ENCODE measurements around the gene LILRB5.
A peak's percentile ranks its signal among the peaks of the same experiment; 100 is the strongest.
"Not testable (repeated sequence)": the region's sequence is repeated elsewhere in the genome, so short reads cannot be mapped to it uniquely, and the experiment has no call there.

LILRB5 gene

DNA sequence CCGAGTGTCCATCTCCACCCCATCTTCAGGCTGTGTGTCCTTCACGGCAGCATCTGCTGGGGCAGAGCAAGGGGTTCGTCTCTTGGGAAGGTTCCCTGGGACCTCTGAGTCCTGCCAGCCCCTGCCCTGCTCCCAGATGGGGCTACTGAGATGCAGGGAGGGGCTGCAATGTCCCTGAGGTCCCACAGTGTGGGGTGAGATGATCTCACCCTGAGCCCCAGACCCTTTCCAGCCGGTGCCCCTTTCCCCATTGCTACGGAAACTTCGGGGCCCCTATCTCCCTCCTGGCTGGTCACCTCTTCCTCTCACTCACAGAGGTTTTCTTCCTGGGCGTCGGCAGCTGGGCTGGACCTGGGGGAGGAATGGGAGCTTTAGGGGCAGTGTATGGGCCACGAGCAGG, 18.9 kb upstream of the LILRB5 start:
- no peak for DNase-seq

DNA sequence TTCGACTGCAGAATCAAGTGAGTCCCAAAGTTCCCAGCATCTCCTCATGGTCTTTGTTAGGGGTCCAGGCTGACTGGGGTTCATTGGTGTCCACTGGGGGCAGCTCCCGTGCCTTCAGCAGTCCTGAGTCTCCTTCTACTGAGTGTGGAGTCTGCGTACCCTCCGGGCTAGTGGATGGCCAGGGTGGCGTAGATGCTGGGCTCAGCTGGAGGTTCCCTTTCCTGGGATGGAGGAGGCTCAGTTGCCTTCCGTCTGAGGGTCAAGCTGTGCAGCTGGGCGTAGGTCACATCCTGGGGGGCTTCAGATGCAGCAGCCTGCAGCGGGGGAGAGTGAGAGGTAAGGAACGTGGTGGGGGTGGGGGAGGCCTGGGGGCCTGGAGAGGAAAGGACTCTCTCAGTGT, 17.4 kb upstream of the LILRB5 start:
- not testable (repeated sequence) for DNase-seq

DNA sequence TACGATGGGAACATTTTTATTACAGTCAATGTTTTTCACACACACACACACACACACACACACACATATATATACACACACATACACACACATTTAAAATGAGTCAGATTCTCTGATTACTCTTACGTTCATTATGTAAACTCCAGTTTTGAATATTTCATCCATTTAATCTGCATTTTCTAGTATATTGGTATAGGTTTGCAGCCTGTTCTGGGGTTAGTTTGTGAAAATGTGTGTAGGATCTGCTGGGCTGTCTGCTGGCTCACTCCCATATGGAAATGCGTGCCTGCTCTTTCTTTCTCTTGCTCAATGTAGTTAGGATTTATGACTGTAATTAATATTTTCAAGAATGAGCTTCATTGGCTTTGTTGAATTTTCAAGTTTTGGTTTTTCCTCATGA, 16.7 kb upstream of the LILRB5 start:
- peak in 1 of 3 donors; percentile 35 for DNase-seq

DNA sequence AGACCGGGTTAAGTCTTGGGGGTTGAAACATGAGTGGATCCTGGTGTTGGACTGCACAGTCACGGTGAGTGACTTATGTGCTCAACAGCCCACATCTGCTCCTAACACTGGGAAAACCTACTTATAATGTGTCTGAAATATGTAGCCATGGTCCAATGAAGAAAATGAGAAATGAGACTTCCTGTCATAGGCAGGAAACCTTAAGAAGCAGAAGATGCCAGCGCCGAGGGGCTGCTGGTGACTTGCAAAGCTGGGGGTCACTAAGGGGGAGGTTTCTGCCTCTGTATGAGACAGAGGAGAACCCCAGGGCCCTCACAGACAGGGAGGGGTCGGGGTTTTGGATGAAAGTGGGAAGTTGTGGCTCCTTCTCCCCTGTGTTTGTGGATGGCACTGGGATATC, 15.1 kb upstream of the LILRB5 start:
- peak; percentile 71 to 86 (median 76) for DNase-seq

DNA sequence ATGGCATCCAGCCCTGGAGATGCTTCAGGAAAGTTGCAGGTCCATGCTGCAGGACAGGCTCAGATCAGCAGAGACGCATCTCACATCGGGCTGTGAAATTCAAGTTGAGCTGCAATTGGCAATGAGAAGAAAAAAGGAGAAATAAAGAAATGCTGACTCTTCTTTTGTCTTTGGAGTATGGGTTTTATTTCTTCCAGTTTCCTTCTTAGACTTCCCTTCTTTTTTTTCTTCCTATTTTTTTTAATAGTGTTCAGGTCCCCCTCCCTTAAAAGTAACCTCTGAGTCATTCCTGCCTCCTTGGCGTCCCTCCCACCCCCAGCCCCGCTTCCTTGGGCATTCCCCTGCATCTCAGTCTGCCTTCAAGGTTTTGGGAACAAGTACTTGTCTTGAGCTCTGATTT, 14.5 kb upstream of the LILRB5 start:
- peak; percentile 91 to 95 (median 93) for DNase-seq

DNA sequence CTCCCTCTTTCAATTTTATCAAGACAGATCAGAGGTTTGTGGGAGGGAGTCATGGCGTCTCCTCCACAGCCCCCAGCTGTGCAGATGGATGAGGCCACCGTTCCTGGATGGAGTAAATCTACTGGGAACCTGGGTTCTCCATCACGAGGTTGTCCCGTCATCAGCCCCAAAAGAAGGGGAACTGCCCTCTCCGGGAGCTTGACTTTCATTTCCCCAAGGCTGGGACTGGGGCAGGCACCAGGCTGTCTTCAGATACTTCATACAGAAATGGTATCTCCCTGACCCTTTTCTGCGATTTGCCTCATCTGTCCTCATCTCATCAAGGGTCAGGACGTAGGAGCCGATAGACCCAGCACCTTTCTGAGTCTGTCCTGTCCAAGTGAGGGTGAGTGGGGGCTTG, 14.0 kb upstream of the LILRB5 start:
- peak; percentile 94 to 97 (median 95) for DNase-seq

DNA sequence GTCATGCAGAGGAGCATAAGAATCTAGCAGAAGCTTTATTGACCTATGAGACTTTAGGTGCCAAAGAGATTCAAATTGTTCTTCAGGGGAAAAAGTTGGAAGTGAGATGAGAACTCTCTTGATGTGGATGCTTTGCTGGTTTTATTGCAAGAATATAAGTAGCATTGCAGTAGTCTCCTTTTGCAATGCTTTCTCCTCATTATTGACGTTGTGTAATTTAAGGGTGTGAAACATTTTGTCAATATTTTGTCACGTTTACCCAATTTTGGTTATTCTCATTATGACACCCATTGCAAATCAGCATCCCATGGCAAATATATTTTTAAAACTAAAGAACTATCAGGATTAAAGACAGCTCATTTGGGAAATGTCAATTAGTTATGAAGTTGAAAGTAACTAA, 11.9 kb upstream of the LILRB5 start:
- peak in 1 of 3 donors; percentile 47 for DNase-seq

DNA sequence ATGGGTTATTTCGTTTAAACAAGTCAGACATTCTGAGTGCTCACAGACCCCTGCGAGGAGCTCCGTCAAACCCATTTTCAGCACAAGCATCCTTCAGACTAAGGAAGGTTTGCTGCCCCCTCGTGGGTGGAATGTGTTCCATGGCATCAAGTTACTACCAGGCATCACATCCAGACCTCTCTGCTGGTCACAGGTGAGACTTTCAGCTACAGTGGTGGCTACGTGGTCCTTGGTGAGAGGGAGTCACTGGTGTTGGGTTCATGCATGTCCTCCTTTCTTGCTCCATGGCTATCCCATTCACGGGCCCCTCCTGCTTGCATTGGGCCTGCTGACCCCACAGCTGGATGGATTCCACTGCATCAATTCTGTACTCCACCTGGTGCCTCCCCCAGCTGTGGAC, 9.1 kb upstream of the LILRB5 start:
- DNase-seq = peak; percentile 83 to 91 (median 87)

DNA sequence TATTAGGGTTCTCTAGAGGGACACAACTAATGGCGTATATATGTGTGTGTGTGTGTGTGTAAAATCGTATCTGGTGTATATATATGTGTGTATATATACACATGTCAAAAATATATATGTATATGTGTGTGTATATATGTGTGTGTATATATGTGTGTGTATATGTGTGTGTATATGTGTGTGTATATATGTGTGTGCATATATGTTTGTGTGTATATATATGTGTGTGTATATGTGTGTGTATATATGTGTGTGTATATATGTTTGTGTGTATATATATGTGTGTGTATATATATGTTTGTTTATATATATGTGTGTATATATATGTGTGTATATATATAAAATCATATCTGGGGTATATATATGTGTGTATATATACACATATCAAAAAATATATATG, 5.4 kb upstream of the LILRB5 start:
- no peak for DNase-seq

DNA sequence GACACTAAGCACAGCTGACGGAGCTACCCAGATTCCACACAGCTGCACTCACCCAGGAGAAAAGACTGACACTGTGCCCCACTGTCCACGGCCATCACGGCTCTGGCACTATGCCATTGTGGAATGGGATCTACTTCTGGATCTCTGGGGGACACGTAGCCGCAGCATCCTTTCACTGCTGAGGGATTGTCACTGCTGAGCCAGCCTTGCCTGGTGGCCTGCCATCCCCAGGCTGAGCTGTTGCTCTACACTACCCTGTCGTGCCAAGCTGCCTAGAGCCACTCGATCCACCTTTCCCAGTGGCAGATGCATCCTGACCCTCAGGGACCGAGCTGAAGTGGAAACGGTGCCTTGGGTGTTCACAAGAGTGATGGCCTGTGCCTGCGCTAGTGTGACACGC, 5.0 kb upstream of the LILRB5 start:
- DNase-seq = no peak

DNA sequence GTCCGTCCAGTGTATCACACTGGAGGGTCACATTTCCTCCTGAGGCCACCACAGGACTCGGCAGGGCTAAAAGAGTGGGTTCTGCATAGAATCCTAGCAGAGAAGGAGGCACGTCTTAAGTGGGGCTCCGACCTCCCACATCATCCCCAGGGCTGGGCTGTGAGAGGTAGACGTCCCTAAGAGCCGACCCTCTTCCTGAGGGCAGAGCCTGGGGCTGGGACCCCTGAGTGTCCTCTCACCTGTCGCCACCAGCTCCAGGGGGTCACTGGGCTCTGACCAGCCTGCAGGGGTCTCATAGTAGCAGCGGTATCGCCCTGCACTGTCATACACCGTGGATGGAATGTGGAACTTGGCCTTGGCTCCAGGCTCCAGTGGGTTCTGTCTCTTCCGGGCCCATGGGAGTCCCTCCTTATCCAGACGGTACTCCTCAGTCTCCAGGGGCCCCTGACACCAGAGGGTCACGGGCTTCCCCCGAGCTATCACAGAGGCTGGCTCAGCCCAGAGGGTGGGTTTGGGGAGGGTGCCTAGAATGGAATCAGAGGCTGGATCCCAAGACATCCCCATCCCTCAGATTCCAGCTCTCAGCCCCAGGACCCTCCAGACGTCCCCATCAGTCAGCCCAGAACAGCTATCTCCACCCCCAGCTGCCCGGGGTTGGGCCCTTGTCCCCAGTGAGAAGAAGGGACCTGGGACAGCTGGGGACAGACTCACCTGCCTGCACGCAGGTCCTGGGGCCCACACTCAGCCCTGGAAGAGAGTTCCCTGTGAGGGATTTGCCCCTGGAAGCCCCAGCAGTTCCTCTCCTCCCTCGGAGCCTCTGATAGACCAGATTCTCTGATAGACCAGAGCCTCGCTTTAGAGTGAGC, 590 bp downstream of the LILRB5 start:
- no peak for DNase-seq

DNA sequence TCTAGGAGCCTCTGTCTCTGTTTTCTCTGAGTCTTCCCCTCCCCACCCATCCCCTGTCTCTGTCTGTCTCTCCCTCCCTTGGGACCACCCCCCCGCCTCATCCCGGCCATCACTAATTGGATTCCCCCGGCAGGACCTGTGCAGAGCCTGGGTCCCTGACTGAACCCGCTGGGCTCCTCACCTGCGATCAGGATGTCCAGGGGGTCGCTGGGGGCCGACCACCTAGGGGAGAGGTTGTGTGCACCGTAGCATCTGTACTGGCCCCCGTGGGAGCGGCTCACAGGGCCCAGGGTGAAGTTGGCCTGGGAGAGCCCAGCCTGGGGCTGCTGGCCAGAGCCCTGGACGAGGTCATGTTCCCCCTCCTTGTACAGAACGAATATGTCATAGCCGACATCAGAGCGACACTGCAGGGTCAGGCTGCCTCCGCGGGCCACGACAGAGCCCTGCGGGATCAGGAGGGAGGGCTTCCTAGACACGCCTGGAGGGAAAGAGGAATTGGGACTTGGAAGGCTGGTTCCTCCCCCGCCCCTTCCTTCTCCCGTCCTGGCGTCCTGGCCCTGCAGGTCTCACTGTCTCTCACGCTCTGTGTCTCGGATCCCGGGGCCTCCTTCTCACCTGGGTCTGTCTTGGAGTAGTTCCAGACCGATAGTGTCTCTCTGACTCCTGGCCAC, 1.8 kb downstream of the LILRB5 start:
- peak in 2 of 3 donors; percentile 47 to 50 for DNase-seq

DNA sequence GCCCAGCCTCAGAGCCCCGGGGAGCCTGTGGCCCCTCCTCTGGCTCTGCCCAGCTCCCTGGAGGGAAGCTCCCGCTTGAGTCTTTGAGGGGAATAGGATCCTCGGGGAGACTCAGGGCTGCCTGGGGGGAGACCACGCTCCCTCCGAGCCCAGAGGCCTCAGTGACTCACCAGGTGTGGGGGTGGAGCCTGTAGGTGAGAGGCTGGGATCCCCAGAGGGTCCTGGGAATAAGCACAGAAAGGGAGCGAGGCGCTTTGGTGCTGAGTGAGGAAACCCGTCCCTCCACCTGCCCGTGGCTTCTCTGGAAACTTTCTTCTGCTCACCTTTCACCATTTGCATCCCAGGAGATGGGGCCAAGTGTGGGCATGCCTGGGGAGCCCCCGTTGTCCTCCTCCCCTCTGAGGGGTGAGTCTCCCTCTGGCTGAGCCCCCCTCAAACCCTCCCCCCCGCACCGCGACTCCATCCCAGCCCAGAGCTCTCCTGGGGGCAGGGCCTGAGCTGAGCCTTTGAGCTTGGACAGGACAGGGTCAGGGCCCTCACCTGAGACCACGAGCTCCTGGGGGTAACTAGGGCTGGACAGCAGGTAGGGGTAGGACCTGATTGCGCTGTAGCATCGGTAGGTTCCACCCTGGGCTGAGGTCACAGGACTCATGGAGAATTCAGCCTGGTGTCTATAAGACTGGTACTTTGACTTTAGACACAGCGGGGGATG, 2.7 kb downstream of the LILRB5 start:
- no peak for DNase-seq

DNA sequence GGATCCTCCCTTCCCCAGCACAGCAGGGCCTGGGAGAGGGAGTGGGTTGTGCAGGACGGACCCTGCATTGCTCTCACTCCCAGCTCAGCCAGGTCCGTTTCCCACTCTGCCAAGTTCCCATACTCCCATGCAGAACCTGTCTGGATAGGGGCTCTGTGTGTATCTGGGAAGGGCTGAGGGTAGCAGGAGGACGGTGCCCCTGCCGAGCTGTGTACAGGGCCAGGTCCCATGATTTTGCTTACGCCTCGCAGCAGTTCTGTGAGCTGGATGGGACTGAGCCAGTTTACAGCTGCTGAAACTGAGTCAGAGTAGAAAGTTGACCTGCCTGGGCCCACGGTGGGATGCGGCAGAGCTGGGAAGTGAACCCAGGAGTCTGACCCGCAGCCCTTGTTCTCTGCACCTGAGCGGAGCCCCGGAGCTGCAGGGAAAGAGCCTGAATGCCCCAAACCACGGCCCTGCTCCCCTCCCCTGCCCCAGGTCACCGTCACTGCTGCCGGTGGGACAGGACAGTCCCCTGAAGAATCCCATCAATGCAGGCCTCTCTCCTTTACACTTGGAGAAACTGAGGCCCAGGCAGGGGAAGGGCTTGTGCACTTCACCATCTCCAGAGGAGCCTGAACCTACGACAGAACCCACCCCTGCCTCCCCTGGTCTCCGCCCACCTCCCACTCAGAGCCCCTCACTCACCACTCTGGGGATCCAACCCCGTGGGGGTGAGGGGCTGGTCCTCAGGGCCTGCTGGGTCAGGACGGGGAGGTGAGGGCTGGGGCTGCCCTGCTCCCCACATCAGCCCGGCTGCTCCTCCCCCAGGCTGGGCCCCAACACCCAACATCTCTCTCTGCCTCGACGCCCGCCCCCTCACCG, 3.5 kb downstream of the LILRB5 start:
- no peak for DNase-seq

DNA sequence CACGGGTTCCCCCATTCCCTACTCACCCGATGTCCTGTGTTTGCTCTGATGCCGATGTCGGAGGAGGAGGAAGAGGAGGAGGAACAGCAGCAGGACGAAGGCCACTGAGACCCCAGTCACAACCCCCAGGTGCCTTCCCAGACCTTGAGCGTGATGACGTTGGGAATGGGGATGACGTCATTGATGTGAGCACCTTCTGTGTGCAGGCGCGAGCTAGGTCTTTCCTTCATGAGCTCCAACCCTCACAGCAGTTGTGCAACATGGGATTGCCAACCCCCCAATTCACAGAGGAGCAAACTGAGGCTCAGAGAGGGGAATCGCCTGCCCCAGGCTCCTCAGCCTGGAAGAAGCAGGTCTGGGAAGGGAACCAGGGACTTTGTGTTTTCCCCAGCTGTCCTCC, 4.2 kb downstream of the LILRB5 start:
- DNase-seq = no peak

DNA sequence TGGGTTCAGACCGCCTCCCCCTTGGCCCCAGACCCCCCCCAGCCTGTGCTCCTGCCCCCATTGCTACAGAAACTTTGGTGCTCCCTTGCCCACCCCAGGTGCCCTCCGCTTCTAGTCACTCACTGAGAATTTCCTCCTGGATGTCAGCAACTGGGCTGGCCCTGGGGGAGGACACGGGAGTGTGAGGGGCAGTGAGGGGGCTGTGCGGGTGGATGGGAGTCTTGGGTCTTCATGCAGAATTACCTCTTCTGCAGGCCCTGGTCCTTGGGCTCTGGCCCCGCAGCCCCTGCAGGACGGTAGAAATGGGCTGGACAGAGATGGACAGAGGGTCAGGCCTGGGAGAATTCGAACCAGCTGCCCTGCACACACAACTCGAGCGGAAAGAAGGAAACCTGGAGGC, 4.8 kb downstream of the LILRB5 start:
- DNase-seq = no peak

DNA sequence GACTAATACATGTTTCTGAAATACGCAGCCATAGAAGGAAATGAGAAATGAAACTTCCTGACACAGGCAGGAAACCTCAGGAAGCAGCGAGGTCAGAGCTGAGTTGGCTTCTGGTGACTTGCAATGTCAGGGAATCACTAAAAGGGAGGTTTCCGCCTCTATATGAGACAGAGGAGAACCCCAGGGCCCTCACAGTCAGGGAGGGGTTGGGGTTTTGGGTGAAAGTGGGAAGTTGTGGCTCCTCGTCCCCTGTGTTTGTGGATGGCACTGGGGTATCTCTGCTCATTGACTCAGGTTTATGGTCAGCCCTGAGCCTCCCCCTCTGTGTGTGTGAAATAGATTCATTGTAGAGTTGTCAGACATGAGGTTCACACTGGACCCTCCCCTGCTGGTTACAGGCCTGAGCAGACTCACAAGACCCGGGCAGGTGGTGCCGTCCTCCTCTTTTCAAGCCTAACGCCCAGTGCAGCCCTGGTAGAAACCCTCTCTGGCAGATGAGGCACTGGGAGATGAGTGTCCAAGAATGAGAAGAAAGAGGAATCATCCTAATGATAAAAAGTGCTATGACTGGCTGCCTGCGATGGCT, 9.0 kb downstream of the LILRB5 start:
- DNase-seq = peak; percentile 93 to 99 (median 97)

DNA sequence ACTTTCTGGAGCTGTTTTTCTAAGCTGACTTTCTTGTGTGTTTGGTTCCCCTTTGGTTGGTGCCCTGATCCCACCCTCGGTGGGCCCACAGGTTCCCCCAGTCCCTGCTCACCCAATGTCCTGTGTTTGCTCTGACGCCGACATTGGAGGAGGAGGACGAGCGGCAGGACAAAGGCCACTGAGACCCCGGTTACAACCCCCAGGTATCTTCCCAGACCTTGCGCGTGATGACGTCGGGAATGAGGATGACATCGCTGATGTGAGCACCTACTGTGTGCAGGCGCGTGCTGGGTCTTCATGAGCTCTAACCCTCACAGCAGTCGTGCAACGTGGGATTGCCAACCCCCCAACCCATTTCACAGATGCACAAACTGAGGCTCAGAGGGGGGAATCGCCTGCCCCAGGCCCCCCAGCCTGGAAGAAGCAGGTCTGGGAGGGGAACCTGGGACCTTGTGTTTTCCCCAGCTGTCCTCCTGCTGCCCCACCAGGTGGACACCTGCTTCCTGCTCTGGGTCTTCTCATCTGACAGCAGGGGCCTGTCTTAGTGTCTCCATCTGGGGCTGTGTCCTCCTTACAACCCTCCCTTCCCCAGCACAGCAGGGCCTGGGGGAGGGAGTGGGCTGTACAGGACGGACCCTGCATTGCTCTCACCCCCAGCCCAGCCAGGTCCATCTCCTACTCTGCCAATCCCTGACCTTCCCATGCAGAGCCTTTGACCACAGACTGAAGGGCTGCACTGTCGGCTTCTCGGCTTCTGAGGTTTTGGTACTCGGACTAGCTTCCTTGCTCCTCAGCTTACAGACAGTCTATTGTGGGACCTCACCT, 9.8 kb downstream of the LILRB5 start:
- no peak for DNase-seq

DNA sequence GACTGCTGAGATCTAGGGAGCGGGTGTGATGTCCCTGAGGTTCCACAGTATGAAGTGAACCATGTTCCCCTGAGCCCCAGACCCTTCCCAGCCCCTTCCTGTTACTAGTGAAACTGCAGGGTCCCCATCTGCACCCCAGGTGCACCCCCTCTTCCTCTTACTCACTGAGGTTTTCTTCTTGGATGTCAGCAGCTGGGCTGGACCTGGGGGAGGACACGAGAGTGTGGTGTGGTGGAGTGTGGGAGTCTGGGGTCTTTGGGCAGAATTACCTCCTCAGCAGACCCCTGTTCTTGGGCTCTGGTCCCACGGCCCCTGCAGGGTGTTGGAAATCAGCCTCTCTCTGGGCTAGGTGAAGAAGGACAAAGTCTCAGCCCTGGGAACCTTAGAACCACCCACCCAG, 11.1 kb downstream of the LILRB5 start:
- no peak for DNase-seq

DNA sequence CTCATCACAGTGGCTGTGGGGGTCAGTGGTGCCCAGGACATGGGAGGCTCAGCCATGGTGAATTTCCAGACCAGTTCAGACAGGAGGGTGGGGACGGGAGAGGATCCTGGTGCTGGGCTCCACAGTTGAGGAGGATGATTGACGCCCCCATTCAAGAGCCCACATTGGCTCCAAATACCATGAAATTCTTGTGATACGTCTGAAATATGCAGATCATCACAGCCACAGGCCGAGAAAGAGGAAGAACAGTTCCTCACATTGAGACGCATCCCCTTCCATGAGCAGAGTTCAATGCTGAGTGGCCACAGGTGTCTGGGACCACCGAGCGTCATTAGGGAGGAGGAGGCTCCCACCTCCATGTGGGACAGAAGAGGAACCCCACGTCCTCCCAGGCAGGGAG, 13.3 kb downstream of the LILRB5 start:
- peak in 1 of 3 donors; percentile 50 for DNase-seq

DNA sequence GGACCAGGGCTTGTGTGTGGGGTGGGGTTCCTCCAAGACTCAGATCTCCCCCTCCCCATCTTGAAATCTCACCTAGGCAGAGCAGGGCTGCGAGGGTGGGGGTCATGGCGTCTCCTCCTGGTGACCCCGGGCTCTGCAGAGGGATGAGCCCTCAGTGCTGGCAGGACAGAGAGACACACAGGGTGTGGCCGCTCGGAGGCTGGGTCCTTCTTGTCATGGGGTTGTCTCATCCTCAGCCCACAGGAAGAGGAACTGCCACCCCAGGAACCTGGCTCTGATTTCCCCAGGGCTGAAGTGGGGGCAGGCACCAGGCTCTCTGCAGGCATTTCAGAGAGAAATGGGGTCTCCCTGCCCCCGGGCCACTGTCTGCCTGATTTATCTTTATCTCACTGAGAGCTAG, 14.4 kb downstream of the LILRB5 start, which contains the start of gene LILRA6:
LILRA6 (minus strand) TSS at position 145 of the 400 bp plus-strand sequence.
- DNase-seq = peak in 2 of 3 donors; percentile 52 to 64
